ENCODE measurements around the gene UBL4A.

- TF ChIP-seq CTCF (IDR thresholded peaks at IDR 0.05; ENCODE audit: low read length) = no peak
- no peak for TF ChIP-seq EZH2 (IDR thresholded peaks at IDR 0.05; ENCODE audit: borderline replicate concordance, low read length)
These were observed 46.6 kb downstream of the UBL4A start for GRCh38 chrX:154439841-154440240.

Measured in OCI-LY1 (cell line).